Brain microvascular endothelial cell (primary cell): ENCODE results near the gene CDH23.
A peak's percentile ranks its signal among the peaks of the same experiment; 100 is the strongest.

Source experiments
- DNase-seq: peaks from one replicate; pipeline ENCODE4 v3.0.0-alpha.2; 2020
- H3K27ac ChIP-seq: fragments of 250-450 bp; sonication (Bioruptor Pico); 2 replicates; pipeline ENCODE4 v1.5.1; 2020; ENCODE audit warnings: mild to moderate bottlenecking, moderate library complexity
- H3K27me3 ChIP-seq: fragments of 250-450 bp; sonication (Bioruptor Pico); replicated peaks from 2 replicates; pipeline ENCODE4 v1.5.1; 2020; ENCODE audit warnings: mild to moderate bottlenecking
- H3K36me3 ChIP-seq: fragments of 250-450 bp; sonication (Bioruptor Pico); replicated peaks from 2 replicates; pipeline ENCODE4 v1.5.1; 2020; ENCODE audit warnings: mild to moderate bottlenecking
- H3K4me3 ChIP-seq: 2 replicates; pipeline ENCODE4 v1.5.1; 2011; ENCODE audit warnings: low read depth, mild to moderate bottlenecking, control low read depth, low read length, moderate library complexity
- in situ Hi-C: cut with HindIII; loops from 2 replicates; pipeline ENCODE4 v1.10.0; 2017; ENCODE audit warnings: low sequenced_read_pairs, low pct_ligation_motif_present
- TF ChIP-seq, protein P1 (sequence below): IDR thresholded peaks from 2 replicates; pipeline ENCODE4 v1.5.1; 2011; ENCODE audit warnings: low read depth, mild to moderate bottlenecking, moderate library complexity, low read length, control low read depth, inconsistent platforms; ENCODE audit errors: missing control alignments

The CDH23 gene

DNA sequence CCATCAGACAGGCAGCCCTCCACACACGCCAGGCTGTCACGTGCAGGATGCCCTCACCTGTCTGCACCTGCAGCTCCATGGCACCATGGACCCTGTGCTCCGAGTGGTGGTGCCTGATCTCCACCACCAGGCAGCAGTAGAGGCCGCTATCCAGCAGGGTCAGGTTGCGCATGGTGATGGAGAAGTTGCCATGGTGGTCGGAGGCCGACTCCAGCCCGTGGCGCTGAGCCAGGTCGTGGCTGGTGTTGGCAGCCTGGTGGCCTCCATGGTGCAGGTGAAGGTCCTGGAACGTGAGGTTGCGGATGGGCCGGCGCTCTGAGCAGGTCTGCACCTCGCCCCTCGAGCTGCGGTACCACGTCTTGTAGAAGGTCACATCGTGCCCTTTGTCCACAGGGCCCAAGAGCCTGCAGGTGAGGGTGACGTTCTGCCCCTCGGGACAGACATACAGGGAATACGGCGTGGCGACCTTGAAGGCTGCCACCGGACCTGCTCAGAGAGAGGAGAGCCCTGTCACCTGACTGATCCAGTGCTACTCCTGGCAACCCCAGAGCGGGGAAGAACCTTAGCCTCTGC lies 364.9 kb downstream of the CDH23 start:
- Histone ChIP-seq H3K4me3 (no peak overlapping the region), H3K36me3 (peaks cover 4% of the 10 kb centered on the region)
- TF ChIP-seq, protein P1, sequence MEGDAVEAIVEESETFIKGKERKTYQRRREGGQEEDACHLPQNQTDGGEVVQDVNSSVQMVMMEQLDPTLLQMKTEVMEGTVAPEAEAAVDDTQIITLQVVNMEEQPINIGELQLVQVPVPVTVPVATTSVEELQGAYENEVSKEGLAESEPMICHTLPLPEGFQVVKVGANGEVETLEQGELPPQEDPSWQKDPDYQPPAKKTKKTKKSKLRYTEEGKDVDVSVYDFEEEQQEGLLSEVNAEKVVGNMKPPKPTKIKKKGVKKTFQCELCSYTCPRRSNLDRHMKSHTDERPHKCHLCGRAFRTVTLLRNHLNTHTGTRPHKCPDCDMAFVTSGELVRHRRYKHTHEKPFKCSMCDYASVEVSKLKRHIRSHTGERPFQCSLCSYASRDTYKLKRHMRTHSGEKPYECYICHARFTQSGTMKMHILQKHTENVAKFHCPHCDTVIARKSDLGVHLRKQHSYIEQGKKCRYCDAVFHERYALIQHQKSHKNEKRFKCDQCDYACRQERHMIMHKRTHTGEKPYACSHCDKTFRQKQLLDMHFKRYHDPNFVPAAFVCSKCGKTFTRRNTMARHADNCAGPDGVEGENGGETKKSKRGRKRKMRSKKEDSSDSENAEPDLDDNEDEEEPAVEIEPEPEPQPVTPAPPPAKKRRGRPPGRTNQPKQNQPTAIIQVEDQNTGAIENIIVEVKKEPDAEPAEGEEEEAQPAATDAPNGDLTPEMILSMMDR = peak; percentile 15

DNA sequence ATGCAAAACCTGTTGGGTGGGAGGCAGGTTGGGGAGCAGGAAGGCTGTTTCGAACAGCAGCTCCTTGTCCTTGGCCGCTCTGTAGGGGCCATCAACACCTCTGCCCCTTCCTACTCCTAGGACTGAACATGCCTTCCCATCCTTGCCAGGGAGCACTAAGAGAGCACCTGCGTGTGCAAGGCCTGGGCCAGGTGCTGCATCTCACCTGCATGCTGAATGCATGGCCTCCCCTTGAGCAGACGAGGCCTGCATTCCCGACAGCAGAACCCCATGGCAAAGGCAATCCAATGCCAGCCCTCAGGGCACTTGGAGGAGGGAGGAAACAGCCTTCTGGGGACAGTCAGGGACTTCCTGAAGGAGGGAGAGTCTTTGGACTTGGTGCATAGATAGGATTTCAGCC lies 365.6 kb downstream of the CDH23 start:
- H3K4me3 ChIP-seq = no peak overlapping the region
- in situ Hi-C loops = no loop called here
- TF ChIP-seq, protein P1 = no peak
- no peaks in the 10 kb centered on the region for H3K27me3 ChIP-seq
- H3K36me3 ChIP-seq = peaks cover 4% of the 10 kb centered on the region
- DNase-seq = no peak
- no peak overlapping the region for H3K27ac ChIP-seq

More for the DNA sequence above, 364.9 kb downstream of the CDH23 start:
- Histone ChIP-seq H3K27ac (no peak overlapping the region), H3K27me3 (no peaks in the 10 kb centered on the region)
- no peak for DNase-seq
- in situ Hi-C loops = no loop called here

DNA sequence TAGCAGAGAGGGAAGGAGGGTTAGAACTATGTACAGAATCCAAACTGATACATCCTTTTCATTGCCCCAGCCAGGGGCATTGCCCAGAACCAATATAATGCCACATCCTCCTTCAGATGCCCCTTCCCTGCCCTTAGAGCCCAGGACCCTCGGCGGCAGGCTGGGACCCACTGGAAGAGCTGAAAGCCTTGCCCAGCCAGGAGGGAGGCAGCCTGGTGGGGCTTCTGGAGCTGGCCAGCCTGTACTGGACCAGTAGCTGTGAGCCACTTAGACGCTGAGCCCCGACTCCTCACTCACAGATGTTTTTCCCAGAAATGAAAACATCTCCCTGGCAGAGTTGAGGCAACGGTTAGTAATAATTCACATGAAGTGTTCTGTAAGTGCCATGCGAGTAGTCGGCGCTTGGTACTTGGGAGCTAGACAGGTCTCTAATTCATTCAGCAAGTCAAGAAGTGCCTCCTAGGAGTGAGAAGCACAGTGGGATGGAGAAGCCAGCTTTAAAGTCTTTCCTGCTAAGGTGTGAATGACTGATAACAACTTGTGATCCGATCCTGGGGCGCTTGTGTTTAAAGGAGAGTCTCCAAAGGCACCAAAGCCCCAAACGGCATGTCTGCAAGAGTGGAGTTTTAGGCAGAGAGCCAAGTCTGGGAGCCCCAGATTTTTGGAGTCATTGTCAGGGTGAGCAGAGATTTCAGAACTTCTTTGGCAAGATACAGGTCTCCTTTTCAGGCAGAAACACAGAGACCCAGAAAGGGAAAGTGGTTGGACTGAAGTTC lies 366.8 kb downstream of the CDH23 start:
- H3K27ac ChIP-seq = no peak overlapping the region
- in situ Hi-C loops = no loop called here
- H3K36me3 ChIP-seq = peaks cover 4% of the 10 kb centered on the region

DNA sequence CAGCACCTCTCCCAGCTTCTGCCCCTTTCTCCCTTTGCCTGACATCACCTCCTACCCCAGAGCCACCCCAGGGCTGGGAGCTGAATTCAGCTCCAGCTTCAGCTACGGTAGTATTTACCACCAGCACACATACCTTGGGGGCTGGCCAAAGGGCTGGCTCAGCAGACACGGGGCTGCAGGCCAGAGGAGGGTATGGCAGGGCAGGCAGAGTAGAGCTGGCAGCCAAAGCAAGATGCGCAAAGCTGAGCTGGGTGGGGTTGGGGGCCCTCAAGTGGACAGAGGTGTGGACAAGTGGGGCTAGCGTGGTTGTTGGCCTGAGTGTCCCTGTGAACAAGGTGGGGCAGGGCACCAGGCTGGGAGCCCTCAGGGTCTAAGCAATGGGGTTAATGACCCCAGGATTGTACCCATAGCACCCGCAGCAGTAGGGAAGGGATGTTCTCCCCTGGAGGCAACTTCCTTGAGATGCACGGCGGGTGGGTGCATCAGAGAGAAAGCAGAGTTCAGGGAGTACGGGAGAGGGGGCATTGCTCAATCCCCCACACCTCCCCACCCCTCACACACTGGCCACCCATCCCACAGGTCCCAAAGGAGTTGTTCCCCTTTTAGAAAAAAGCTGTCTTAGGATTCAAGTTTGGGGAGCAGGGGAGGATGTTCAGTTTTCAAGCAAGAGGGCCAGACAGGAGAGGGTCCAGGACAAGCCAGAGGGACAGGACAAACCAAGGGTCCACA lies 368.6 kb downstream of the CDH23 start:
- H3K27ac ChIP-seq = no peak overlapping the region
- no peak for DNase-seq
- H3K27me3 ChIP-seq = no peaks in the 10 kb centered on the region
- TF ChIP-seq, protein P1 = no peak
- no peak overlapping the region for H3K4me3 ChIP-seq
- H3K36me3 ChIP-seq = peaks cover 4% of the 10 kb centered on the region
- in situ Hi-C loops = no loop called here

More for the DNA sequence above, 366.8 kb downstream of the CDH23 start:
- Histone ChIP-seq H3K4me3 (no peak overlapping the region), H3K27me3 (no peaks in the 10 kb centered on the region)
- DNase-seq = no peak
- TF ChIP-seq, protein P1 = no peak

DNA sequence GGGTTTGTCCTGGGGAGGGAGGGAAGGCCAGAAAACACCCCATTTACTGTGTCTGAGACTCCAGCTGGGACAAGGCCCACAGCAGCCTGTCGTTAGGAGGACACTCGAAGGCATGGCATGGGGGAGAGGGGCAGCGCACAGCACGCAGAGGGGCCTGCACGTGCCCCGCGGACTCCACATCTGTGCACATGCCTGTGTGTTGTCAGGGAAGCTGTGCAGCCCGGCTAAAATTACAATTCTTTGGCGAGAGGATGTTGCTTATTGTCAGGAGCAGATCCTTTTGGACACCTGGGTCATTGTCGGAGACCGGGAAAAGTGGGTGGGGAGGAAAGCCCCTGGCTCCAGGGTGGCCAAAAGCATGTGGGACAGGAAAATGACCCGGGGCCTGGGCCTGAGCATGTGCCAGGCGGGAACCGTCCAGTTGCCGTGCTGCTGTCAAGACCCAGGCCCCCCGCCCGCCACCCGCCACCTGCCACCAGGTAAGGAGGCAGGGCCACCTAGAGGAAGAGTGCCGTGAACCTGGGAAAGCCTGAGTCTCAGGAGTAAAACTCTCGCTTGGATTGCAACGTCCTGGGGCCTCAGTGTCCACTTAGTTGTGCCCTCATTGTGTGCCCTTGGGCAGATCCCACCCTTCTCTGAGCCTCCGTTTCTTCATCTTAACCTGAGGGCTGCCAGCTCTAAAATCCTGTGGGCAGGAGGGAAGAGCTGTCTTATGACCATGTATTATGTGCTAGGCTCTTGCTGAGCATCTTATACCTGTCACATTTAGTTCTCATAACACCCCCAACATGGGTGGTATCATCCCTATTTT lies 369.4 kb downstream of the CDH23 start:
- no peak overlapping the region for H3K4me3 ChIP-seq
- peaks cover 4% of the 10 kb centered on the region for H3K36me3 ChIP-seq
- H3K27me3 ChIP-seq = no peaks in the 10 kb centered on the region
- H3K27ac ChIP-seq = peak overlapping the region; percentile 94
- in situ Hi-C loops = no loop called here
- no peak for DNase-seq
- TF ChIP-seq, protein P1 = no peak
